ENCODE data around the gene ANKS1B. TPM values are rescaled to one million over a fixed set of nuclear protein-coding genes. Genes with fewer than 3 reads are reported as not detected.
A peak's percentile ranks its signal among the peaks of the same experiment; 100 is the strongest.

Gene ANKS1B
- total and polyA plus RNA-seq, 7 donors, result 0.46 to 7.4 (median 3.6) TPM

- no peak overlapping the region for H3K27ac ChIP-seq
- TF ChIP-seq CTCF (IDR thresholded peaks at IDR 0.05), result peak; percentile 36
- no peaks in the 10 kb centered on the region for H3K36me3 ChIP-seq (ENCODE audit: insufficient read depth in 1 of 2, low read depth in 1 of 2)
- ATAC-seq, result no peak
- no peak for DNase-seq
- H3K4me1 ChIP-seq, result no peaks in the 10 kb centered on the region
- WGBS, 3 donors, result 15 to 16% (median 15%) methylated on average over 2 of the region's 2 CpGs
- no peaks in the 10 kb centered on the region for H3K9me3 ChIP-seq
- H3K4me3 ChIP-seq, result no peak overlapping the region
- intact Hi-C loops (cut with DNase I), result loop anchor here in 1 of 2 donors (10.0 kb wide), 1 partner anchor 174 kb away; the partner anchor contains the start of gene ANKS1B
- H3K27me3 ChIP-seq (ENCODE audit: insufficient read depth in 3 of 3, low read length in 2 of 3), result no peaks in the 10 kb centered on the region
Observed at GRCh38 chr12:99810718-99811593, 173.8 kb downstream of the ANKS1B start.

- Histone ChIP-seq H3K27me3 (ENCODE audit: insufficient read depth in 3 of 3, low read length in 2 of 3) (no peaks in the 10 kb centered on the region), H3K4me1 (no peaks in the 10 kb centered on the region), H3K27ac (no peak overlapping the region), H3K36me3 (ENCODE audit: insufficient read depth in 1 of 2, low read depth in 1 of 2) (no peaks in the 10 kb centered on the region), H3K9me3 (no peaks in the 10 kb centered on the region), H3K4me3 (no peak overlapping the region)
- intact Hi-C loops (cut with DNase I), result loop anchor here in 1 of 2 donors (10.0 kb wide), 1 partner anchor 175 kb away; the partner anchor contains the start of gene ANKS1B
- DNase-seq, result no peak
- no peak for TF ChIP-seq CTCF (IDR thresholded peaks at IDR 0.05)
- 85 to 88% (median 88%) methylated on average over 8 of the region's 8 CpGs for WGBS, 3 donors
- no peak for ATAC-seq
Observed at GRCh38 chr12:99809909-99810308, 174.8 kb downstream of the ANKS1B start.

GRCh38 chr12:99806304-99806703, 178.4 kb downstream of the ANKS1B start:
- TF ChIP-seq CTCF (IDR thresholded peaks at IDR 0.05), result no peak
- 93 to 94% (median 94%) methylated on average over 9 of the region's 9 CpGs for WGBS, 3 donors
- no peak for DNase-seq
- Histone ChIP-seq H3K27ac (no peak overlapping the region), H3K9me3 (no peaks in the 10 kb centered on the region), H3K36me3 (ENCODE audit: insufficient read depth in 1 of 2, low read depth in 1 of 2) (no peaks in the 10 kb centered on the region), H3K4me3 (no peak overlapping the region), H3K27me3 (ENCODE audit: insufficient read depth in 3 of 3, low read length in 2 of 3) (no peaks in the 10 kb centered on the region), H3K4me1 (no peaks in the 10 kb centered on the region)
- no peak for ATAC-seq
- intact Hi-C loops (cut with DNase I), result no loop called here

GRCh38 chr12:99804715-99805114, 180.0 kb downstream of the ANKS1B start:
- ATAC-seq (no peak), DNase-seq (no peak)
- intact Hi-C loops (cut with DNase I), result no loop called here
- H3K36me3 ChIP-seq (ENCODE audit: insufficient read depth in 1 of 2, low read depth in 1 of 2), result no peaks in the 10 kb centered on the region
- TF ChIP-seq CTCF (IDR thresholded peaks at IDR 0.05), result no peak
- no peak overlapping the region for H3K4me3 ChIP-seq
- H3K9me3 ChIP-seq, result peaks cover 1% of the 10 kb centered on the region
- H3K4me1 ChIP-seq, result no peaks in the 10 kb centered on the region
- no peak overlapping the region for H3K27ac ChIP-seq
- no peaks in the 10 kb centered on the region for H3K27me3 ChIP-seq (ENCODE audit: insufficient read depth in 3 of 3, low read length in 2 of 3)
